Activated CD8-positive, alpha-beta T cell treated with anti-CD3 and anti-CD28 coated beads for 36 hours (primary cell): Measurements from ENCODE around the gene CRTAC1. TPM values are rescaled to one million over a fixed set of nuclear protein-coding genes. Genes with fewer than 3 reads are reported as not detected.

Experiments used
- ATAC-seq: fragments of 200-7000 bp; cut with Tn5 transposase; one replicate; pipeline ENCODE4 v1.10.0; 2021; ENCODE audit warnings: mild to moderate bottlenecking, moderate library complexity
- CTCF ChIA-PET: fragments of 350-600 bp; sonication (Branson Sonifier 250); formaldehyde crosslinking; loops from one replicate; lab custom pipeline; 2021; ENCODE audit warnings: antibody characterized with exemption; lab: Charles Lee
- POLR2A ChIA-PET: fragments of 350-600 bp; sonication (Branson Sonifier 250); formaldehyde crosslinking; loops from one replicate; lab custom pipeline; 2021; ENCODE audit warnings: antibody characterized with exemption; lab: Charles Lee
- DNase-seq: peaks from one replicate; pipeline ENCODE4 v3.0.0-alpha.2; 2020
- H3K27ac Mint-ChIP-seq: one replicate; pipeline ENCODE4 v1.8.0; 2021; ENCODE audit warnings: mild to moderate bottlenecking, mixed read lengths
- H3K27me3 Mint-ChIP-seq: one replicate; pipeline ENCODE4 v1.8.0; 2021; ENCODE audit warnings: mixed read lengths
- H3K36me3 Mint-ChIP-seq: one replicate; pipeline ENCODE4 v1.8.0; 2021; ENCODE audit warnings: low read depth, mixed read lengths
- H3K4me1 Mint-ChIP-seq: one replicate; pipeline ENCODE4 v1.8.0; 2021; ENCODE audit warnings: low read depth, mixed read lengths
- H3K4me3 Mint-ChIP-seq: one replicate; pipeline ENCODE4 v1.8.0; 2021; ENCODE audit warnings: mild to moderate bottlenecking, moderate library complexity, mixed read lengths
- H3K9me3 Mint-ChIP-seq: one replicate; pipeline ENCODE4 v1.8.0; 2021; ENCODE audit warnings: mixed read lengths
- CTCF ChIP-seq: fragments of 200-600 bp; IDR thresholded peaks from one replicate; pipeline ENCODE4 v1.8.0; 2022; ENCODE audit warnings: antibody characterized with exemption, mild to moderate bottlenecking
- intact Hi-C: fragments of 100-400 bp; cut with micrococcal nuclease; formaldehyde crosslinking; loops from one replicate; pipeline ENCODE4 v1.10.0; 2022
- total RNA-seq, 2 experiments: library from RNA; stranded (reverse); gene quantifications; one replicate each; pipeline ENCODE4 v1.2.3, GENCODE V29; 2021

Gene CRTAC1
- total RNA-seq, 2 experiments from 2014 or later: not detected

GRCh38 chr10:97888641-97889262 is 141.7 kb downstream of the CRTAC1 start:
- Mint-ChIP-seq H3K4me1 (peaks cover 7% of the 10 kb centered on the region), H3K27me3 (peaks cover 4% of the 10 kb centered on the region), H3K36me3 (no peaks in the 10 kb centered on the region), H3K4me3 (no peak overlapping the region), H3K27ac (no peak overlapping the region), H3K9me3 (no peaks in the 10 kb centered on the region)
- ChIA-PET POLR2A (interaction anchor here (0.6 kb wide), 1 partner anchor 122 kb away, joined by 3 read pairs; no protein-coding TSS in a partner anchor), CTCF (interaction anchor here (0.8 to 2.3 kb wide), 4 partner anchors 12 to 152 kb away, joined by 3 to 7 read pairs (median 3); no protein-coding TSS in a partner anchor)
- intact Hi-C loops: no loop called here
- peak; percentile 63 for ATAC-seq
- no peak for TF ChIP-seq CTCF
- DNase-seq: peak; percentile 64

GRCh38 chr10:97888134-97888533 is 142.3 kb downstream of the CRTAC1 start:
- H3K36me3 Mint-ChIP-seq: no peaks in the 10 kb centered on the region
- no peak for TF ChIP-seq CTCF
- H3K9me3 Mint-ChIP-seq: no peaks in the 10 kb centered on the region
- ChIA-PET CTCF (interaction anchor here (1.0 to 2.3 kb wide), 3 partner anchors 12 to 27 kb away, joined by 3 to 7 read pairs (median 3); no protein-coding TSS in a partner anchor), POLR2A (interaction anchor here (0.6 kb wide), 1 partner anchor 122 kb away, joined by 3 read pairs; no protein-coding TSS in a partner anchor)
- DNase-seq: no peak
- no peak for ATAC-seq
- H3K4me3 Mint-ChIP-seq: no peak overlapping the region
- H3K4me1 Mint-ChIP-seq: peaks cover 7% of the 10 kb centered on the region
- intact Hi-C loops: no loop called here
- peaks cover 4% of the 10 kb centered on the region for H3K27me3 Mint-ChIP-seq
- H3K27ac Mint-ChIP-seq: no peak overlapping the region

GRCh38 chr10:97887399-97887798 is 143.0 kb downstream of the CRTAC1 start:
- no peak overlapping the region for H3K4me3 Mint-ChIP-seq
- intact Hi-C loops: no loop called here
- DNase-seq (no peak), ATAC-seq (no peak)
- TF ChIP-seq CTCF: no peak
- H3K4me1 Mint-ChIP-seq: peaks cover 9% of the 10 kb centered on the region
- no peak overlapping the region for H3K27ac Mint-ChIP-seq
- H3K36me3 Mint-ChIP-seq: no peaks in the 10 kb centered on the region
- no peaks in the 10 kb centered on the region for H3K9me3 Mint-ChIP-seq
- H3K27me3 Mint-ChIP-seq: peaks cover 4% of the 10 kb centered on the region
- CTCF ChIA-PET: interaction anchor here (1.1 to 2.3 kb wide), 2 partner anchors 11 to 18 kb away, joined by 3 to 7 read pairs; no protein-coding TSS in a partner anchor
- POLR2A ChIA-PET: no interaction called here

- ATAC-seq (no peak), DNase-seq (no peak)
- intact Hi-C loops: no loop called here
- H3K4me1 Mint-ChIP-seq: peaks cover 9% of the 10 kb centered on the region
- CTCF ChIA-PET: interaction anchor here (0.6 to 2.3 kb wide), 2 partner anchors 17 to 94 kb away, joined by 3 to 7 read pairs; no protein-coding TSS in a partner anchor
- H3K27me3 Mint-ChIP-seq: peaks cover 4% of the 10 kb centered on the region
- TF ChIP-seq CTCF: no peak
- no peak overlapping the region for H3K27ac Mint-ChIP-seq
- H3K9me3 Mint-ChIP-seq: no peaks in the 10 kb centered on the region
- H3K4me3 Mint-ChIP-seq: no peak overlapping the region
- H3K36me3 Mint-ChIP-seq: no peaks in the 10 kb centered on the region
- POLR2A ChIA-PET: no interaction called here
Measured at GRCh38 chr10:97886286-97886685, 144.1 kb downstream of the CRTAC1 start.

GRCh38 chr10:97883092-97883485 is 147.3 kb downstream of the CRTAC1 start:
- no peak overlapping the region for H3K4me3 Mint-ChIP-seq
- DNase-seq (no peak), ATAC-seq (no peak)
- intact Hi-C loops: no loop called here
- H3K27ac Mint-ChIP-seq: no peak overlapping the region
- no peaks in the 10 kb centered on the region for H3K36me3 Mint-ChIP-seq
- H3K27me3 Mint-ChIP-seq: peaks cover under 1% of the 10 kb centered on the region
- TF ChIP-seq CTCF: no peak
- ChIA-PET POLR2A (no interaction called here), CTCF (interaction anchor here (2.6 kb wide), 1 partner anchor 14 kb away, joined by 7 read pairs; no protein-coding TSS in a partner anchor)
- peaks cover 2% of the 10 kb centered on the region for H3K4me1 Mint-ChIP-seq
- no peaks in the 10 kb centered on the region for H3K9me3 Mint-ChIP-seq
